OCI-LY7 (cell line): ENCODE measurements around the gene DLG5.

Experiments used
- CTCF ChIP-seq: fragments of 200-600 bp; sonication (generic); conservative IDR thresholded peaks from 2 replicates; pipeline ENCODE4 v1.5.1; 2014; ENCODE audit warnings: mild to moderate bottlenecking, antibody characterized with exemption, low read length, moderate library complexity, mixed read lengths
- EZH2phosphoT487 ChIP-seq: fragments of 200-600 bp; sonication (generic); IDR thresholded peaks from 2 replicates; pipeline ENCODE4 v1.6.1; 2018; ENCODE audit warnings: low read depth, borderline replicate concordance, mild to moderate bottlenecking, mixed run types, antibody characterized with exemption, low read length, moderate library complexity, mixed read lengths

GRCh38 chr10:77921395-77921794 lies 5.2 kb downstream of the DLG5 start:
- TF ChIP-seq CTCF (no peak), EZH2phosphoT487 (no peak)
